GM19043 (cell line): ENCODE results near the gene CAMTA1.

Experiments used
- ATAC-seq: cut with Tn5 transposase; IDR thresholded peaks from one replicate; pipeline ENCODE4 v1.9.1; 2021; ENCODE audit warnings: low read depth; ENCODE audit not compliant: unreplicated experiment

CAMTA1 gene

DNA sequence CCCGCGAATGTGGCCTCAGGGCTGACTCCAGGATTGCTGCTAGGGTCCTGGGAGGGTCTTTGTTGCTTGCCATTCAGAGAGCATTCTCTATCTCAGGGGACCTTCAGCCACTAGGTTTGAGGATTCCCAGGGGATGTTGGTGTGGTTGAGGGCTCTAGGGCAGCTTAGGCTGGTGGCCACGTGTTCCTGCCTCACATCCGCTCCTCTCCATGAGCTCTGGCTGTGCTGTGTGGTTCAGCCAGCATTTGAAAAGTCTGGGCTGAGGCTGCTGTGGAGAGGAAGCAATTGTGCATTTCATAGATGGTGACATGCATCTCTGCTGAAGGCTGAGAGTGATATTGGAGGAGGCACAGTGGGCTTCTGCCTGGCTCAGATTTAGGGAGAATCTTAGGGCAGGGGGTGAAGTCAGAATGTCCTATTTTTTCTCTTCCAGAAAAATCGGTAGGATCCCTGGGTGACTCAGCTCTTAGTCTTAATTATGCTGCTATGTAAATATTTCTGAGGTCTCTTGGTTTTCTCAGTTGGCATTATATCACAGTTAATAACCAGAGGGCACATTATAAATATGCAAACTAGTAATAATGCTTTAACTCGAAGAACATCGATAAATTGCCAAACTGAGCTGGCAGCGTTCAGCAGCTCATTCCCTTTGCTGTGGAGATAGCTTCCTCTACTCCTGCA, 182.3 kb downstream of the CAMTA1 start:
- no peak for ATAC-seq

DNA sequence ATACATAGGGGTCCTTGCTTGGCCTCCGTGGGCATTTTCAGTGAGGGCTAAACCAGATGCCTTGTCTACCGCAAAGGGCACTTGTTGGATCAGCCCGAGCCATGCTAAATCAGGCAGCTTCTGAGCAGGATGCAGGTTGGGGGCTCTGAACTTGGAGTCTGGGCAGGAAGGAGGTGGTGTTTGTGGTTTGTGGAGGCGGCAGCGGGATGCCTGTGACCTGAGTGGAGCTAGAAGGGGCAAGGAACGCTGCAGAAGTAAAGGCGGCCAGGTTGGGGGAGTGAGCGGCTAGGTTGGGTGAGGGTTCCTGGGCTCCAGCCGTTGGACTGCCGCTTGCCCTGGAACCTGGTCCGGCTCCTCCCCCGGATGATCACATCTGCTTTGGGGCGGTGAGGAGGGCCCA, 183.9 kb downstream of the CAMTA1 start:
- no peak for ATAC-seq

DNA sequence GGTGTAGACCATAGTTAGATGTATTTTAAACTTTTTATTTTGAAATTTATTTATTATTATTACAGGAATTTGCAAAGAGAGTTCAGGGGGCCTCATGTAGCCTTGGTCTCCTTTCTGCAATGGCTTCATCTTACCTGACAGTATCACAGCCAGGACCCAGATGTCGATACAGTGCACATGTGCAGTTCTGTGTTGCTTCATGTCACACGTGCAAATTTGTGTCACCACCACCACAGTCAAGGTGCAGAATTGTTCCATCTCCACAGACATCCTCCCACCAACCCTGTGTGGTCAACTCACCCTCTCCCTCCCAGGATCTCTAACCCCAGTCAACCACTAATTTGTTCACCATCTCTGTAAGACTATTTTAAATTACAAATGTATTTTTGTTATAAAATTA, 184.5 kb downstream of the CAMTA1 start:
- no peak for ATAC-seq

DNA sequence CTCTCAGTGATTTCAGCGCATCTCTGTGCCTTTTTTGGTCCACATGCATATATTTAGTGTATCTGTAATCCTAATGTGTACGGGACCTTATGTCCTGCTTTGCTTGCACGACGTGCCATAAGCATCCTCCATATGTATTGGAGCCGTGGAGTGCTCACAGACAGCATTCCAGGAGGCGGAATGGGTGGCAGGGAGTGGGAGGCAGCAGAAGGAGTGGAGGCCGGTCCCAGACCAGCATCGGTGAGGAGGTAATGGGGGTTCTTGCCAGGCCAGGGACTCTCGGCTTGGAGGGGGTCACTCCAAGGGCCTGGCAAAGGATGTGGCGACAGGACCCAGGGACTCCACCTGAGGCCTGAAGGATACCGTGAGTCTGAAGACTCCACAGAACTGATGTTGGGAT, 185.0 kb downstream of the CAMTA1 start:
- no peak for ATAC-seq

DNA sequence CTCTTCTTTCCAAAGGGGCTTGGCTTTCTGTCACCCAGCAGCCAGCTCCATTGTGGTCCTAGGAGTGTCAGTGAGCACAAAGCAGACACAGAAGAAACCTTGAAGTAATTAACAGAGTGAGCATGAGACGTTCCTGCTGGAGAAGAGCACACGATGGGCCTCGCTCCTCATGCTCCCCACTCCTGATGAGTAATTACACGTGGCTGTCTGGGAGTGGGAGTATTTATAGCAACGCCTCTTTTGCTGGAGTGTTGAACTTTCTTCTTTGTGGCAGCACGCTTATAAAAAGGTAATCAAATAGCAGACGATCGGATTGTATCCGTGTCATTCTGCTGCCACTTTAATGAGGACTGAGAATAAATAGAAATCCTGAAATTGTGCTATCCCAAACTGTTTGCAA, 185.8 kb downstream of the CAMTA1 start:
- ATAC-seq: no peak

DNA sequence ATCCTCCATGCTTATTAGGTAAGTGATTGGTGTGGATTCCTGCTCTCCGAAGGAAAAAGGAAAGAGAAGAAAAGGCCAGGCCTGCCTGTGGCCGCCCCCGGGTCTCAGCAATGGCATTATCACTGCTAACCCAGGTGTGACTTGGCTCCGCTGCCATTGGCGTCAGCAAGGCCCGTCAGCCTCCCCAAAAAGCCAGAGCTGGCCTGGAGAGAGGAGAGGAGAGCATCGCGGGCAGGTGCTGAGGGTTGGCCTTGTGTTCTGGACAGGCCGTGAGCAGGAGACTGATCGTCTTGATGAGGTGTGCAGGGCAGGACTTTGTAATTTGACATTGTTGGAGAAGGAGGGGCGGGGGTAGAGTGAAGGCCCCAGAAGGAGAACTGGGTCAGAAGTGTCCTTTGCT, 186.4 kb downstream of the CAMTA1 start:
- ATAC-seq: no peak

DNA sequence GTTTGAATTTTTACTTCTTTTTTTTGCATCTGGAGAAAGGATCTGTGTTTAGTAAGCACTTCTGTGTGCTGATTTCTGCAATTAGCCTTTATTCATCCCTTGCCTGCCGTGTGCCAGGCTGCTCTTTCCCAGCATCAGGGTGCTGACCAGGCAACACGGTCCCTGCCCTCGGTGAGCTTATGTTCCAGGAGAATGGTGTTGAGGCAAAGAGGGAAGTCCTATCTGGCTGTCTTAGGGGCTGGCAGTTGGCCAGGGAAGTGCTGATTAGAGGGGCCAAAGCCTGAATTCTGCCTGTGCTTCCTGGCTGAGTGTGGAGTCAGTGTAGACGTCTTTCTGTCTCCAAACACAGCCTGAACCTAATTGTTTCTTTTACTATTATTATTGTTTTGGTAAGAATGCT, 187.1 kb downstream of the CAMTA1 start:
- no peak for ATAC-seq

DNA sequence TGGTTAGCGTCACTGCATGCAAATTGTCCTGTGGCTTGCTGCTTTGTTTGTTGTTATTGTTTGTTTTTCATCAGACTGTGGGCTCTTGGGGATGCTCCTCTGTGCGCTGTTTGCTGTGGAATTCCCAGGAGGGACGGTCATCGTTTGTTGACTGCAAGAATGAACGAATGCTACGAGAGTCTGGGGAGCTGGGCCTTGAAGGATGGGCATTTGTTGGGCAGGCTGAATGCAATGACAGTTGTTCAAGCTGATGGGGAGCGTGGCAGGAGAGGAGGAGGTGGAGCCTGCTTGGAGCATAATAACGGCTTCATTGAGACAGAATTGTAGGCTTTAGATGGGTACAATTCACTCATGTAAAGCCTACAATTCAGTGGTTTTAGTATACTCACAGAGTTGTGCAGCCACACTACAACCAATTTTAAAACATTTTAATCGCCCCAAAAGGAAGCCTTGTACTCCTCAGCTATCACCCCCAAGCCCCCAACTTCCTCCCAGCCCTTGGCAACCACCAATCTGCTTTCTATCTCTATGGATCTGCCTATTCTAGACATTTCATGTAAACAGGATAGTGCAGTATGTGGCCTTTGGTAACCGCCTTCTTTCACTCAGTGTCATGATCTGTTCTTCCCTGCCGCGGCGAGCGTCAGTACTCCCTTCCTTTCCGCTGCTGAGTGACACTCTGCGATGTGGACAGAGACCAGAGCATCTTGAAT, 190.2 kb downstream of the CAMTA1 start:
- no peak for ATAC-seq

DNA sequence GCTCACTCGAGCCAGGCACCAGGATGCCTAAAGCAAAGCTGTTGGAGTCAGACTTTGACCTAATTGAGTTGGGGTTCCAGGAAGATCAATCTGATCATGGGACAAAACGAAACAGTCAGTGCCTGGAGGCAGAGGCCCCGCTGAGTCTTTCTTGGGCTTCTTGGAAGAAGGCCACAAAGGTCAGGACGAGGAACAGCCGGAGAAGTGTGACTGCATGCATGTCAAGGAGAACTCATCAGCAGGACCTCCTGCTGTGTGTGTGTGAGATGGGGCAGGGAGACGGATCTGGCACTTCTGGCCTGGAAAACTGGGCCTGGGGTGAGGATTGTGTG, 190.8 kb downstream of the CAMTA1 start:
- no peak for ATAC-seq

DNA sequence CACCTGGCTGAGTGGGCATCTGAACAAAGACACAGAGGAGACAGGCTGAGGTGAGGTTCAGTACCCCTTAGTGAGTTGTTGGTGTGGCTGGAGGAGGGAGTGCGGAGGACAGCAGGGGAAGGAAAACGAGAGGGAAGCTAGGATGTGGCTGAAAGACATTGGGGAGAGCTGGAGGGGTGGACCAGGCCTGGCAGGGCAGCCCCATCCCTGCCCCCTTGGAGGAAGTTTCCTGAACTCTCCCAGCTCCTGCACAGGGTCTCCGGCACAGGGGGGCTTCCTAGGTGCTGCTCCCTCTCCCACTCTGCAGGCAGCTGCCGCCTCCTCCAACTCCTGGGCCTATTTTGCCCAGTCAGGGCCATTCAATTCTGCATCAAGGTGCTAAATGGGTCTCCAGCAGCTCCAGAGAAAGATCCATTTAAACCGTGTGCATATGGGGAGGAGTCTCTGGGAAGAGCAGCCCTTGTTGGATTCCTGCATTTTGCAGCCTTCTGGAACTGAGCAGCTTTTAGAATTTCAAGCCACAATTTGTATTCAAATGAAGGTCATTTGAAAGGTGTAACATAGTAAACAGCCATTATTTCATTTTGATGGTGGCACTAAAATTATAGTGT, 193.9 kb downstream of the CAMTA1 start:
- no peak for ATAC-seq

DNA sequence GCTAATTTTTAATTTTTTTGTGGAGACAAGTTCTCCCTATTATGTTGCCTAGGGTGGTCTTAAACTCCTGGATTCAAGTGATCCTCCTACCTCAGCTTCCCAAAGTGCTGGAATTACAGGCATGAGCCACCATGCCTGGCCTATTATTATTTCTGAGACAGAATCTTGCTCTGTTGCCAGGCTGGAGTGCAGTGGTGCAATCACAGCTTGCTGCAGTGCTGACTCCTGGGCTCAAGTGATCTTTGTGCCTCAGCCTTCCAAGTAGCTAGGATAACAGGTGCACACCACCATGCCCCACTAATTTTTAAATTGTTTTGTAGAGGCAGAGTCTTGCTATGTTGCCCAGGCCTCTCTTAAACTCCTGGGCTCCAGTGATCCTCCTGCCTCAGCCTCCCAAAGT, 196.3 kb downstream of the CAMTA1 start:
- ATAC-seq: no peak

DNA sequence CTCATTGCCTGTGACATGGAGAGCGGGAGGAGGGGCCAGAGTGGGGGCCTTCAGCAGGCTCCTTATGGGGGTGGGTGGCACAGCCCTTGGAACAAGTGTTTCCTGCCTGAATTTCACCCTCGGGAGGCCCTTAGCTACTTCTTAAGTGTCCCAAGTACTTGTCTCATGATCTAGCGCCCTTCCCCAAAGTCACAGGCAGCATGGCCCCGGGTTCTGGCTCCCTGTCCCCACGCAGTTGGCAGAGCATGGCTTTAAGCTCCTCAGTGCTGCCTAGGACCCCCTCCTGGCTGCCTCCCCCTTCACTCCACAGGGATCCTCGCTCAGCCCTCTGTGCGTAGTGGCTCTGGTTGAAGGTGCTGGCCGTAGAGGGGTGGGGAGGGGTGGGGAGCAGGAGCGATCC, 197.2 kb downstream of the CAMTA1 start:
- no peak for ATAC-seq

DNA sequence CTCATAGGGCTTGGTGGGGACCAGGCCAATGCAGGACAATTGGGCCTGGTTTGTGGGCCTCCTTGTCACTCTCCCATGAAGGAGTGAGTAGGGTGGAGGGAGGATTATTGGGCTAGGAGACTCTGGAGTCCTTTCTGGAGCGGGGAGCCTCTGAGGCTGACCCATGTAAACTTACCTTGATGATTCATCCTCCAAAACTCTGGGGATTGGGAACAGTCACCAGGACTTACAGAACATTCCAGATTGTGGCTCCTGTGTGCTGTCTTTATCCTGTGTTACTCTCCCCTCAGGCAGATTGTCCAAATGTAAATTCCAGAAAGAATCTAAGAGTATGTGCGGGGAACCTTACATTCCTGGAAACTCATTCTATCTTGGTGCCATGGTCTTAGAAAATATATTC, 197.6 kb downstream of the CAMTA1 start:
- no peak for ATAC-seq

DNA sequence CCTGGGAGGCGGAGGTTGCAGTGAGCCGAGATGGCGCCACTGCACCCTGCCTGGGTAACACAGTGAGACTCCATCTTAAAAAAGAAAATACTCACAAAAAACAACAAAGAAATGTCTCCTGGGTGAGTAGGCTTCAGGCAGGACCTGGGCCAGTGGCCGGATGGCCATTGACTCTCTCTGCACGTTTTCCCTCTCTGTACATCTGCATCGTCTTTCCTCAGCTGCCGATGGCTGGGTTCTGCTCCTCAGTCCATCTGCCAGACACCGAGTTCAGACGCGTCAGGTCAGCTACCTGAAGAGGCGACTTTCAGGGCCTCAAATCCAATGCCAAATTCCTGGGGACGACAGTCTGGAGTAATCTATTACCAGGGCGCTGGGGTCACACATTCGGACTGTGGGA, 199.3 kb downstream of the CAMTA1 start:
- no peak for ATAC-seq

DNA sequence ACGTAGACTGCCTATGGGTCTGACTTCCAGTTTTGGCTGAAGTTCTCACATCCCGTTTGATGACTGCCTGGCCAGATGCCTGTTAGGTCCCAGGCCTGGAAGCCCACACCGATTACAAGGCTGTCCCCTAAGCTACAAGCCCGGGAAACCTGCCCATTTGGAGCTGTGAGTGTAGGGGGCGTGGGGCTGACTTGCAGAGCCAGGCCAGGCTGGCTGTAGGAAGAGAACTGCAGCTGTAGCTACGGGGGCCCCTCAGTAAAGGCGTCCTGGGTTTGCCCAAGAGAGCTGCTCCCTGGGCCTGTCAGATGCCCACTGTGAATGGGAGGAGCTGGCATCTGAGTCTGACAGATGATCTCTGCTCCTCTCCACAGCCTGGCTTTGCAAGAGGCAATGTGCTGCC, 199.7 kb downstream of the CAMTA1 start:
- ATAC-seq: no peak

DNA sequence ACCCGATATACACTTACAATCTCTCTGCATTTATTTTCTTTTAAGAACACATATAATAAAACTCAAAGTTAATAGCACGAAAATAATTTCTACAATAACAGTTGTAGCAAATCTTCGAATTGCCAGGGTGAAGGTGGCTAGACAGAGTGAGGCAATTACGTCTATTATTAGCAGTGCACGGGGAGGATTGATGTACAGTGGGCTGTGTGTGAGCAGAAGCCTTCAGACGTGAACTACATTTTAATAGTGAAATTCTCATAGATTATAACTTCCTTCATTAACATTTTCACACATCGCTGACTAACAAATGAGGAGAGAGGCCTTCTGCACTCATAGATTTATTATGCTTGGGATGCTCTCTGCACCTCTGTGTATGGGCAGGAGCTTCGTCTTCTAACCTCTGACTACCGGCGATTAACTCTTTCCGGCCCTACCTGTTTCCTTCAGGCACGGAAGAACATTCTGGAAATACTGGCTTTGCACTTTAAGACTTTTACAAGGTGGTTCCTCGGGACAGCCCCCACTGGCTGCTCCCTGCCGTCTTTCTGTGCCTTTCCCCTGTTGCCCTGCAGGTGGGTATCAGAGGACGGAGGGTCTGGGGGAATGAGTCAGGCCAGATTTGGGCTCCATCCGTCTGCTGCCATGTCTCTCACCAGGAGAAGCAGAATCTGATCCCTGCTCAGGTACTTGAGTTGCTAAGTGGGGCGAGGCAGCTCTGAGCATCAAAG, 200.5 kb downstream of the CAMTA1 start:
- ATAC-seq: no peak

DNA sequence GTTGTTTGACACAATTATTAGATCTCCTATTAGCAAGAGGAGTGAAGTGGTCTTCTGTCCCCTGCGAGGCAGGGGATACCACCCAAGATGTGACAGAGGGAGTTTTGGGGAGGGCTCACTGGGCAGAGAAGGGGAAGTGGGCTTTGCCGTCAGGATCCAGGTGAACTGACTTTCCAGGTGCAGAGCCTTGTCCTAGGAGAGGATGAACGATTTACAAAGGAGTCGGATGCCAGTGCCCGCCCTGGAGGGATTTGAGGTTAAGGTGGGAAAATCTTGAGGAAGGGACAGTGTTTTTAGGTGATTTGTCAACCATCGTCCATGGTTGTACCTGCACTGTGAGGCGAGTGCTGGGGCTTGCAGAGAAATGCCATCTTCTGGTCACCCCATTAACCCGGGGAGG, 201.0 kb downstream of the CAMTA1 start:
- no peak for ATAC-seq

DNA sequence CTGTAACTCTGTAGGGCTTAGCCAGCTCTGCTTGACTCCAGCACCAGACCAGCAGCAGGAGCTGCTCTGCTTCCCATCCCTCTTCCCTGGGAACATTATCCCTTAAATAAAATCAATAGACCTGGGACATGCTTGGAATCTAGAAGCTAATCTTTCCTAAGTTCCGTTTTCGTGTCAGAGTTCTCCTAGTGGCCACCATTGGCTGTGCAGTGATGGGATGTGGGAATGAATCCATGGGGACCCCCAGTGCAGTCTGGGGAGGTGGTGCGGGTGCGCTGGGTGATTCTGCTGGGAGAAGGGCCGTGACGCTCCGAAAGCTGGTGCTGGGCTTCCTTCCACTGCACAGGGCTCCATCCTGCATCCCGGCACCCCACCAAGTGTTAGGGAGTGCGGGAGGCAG, 202.7 kb downstream of the CAMTA1 start:
- no peak for ATAC-seq

DNA sequence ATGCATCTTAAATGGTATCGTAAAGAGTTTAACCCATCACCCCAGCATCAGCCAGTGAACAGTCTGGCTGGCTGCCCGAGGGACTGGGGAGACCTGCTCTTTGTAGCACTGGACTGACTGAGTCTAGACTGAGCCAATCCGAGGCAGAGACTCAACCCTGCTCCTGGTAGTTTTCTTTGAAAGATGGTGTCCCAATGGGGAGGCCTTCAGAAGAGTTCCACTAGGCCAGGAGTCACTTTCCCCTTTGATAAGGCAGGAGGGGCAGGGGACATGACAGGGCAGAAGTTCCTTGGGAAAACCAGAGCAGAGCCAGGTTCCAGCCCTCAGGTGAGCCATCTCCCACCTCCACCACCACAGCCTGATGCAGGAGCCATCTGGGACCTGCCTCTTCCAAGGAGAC, 203.5 kb downstream of the CAMTA1 start:
- ATAC-seq: no peak

DNA sequence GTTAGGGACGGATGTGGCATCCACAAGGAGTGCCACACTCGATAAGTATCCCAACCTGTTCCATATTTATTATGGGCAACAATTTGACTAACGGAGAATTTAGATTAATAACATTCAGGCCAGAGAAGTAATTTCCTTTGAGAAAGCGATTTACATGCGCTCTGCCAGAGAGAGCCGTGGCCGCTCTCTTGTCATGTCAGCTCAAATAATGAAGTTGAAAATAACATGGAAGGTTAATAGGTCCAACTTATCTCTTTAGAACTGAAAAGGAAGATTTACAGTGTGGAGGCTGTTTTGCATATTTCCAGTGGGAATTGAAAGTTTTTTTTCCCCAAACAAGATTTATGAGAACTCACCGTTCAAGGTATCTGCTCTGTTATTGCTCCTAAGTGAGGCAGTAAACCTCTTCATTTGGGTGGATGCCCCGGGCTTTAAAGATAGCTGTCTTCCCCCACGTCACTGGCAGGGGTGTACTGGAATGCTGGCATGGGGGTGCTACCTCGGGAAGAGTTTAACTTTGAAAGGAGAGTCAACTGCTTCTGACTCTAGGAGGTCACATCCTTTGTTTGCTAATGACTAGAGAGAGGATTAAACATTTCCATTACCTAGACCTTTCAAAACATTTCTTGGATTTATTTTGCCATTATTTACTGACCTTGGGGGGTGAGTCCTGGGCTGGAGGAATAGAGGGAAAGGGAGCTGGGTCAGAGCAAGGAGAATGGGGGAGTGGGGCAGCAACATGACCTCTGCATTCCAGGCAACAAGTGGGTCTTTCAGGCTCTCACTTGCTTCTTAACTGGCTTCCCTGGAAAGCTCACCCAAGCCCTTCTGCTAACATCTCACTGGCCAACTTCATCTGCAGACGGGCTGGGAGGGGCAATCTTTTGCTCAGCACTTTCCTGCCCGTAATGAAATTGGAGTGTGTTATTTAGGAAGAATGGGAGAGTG, 204.2 kb downstream of the CAMTA1 start:
- ATAC-seq: no peak

DNA sequence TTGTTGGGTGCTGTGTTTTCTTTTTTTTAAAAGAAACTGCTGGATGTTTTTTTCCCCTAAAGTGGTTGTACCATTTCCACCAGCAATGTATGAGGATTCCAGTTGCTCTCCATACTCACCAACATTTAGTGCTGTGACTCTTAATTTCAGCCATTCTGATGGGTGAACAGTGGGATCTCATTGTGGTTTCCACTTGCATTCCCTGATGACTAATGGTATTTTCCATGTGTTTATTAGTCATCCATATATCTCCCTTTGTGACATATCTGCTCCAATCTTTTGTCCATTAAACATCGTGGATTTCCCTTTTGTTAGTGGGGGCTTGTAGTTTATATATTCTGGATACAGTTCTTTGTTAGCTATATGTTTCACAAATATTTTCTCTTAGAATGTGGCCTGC, 206.0 kb downstream of the CAMTA1 start:
- ATAC-seq: no peak
